GM23338 (cell line): Measurements from ENCODE around the gene ZDBF2. TPM values are rescaled to one million over a fixed set of nuclear protein-coding genes. Genes with fewer than 3 reads are reported as not detected.

ENCODE experiments used
- ATAC-seq: fragments of 200-7000 bp; cut with Tn5 transposase; 3 replicates; pipeline ENCODE4 v1.9.1; 2020
- DNase-seq: peaks from one replicate; pipeline ENCODE4 v3.0.0-alpha.2; 2015; ENCODE audit warnings: low spot score
- H2AFZ ChIP-seq: fragments of 200-600 bp; sonication (generic); 2 replicates; pipeline ENCODE4 v1.8.0; 2016; ENCODE audit warnings: antibody characterized with exemption, mild to moderate bottlenecking, moderate library complexity
- H3F3A ChIP-seq: fragments of 200-600 bp; sonication (generic); replicated peaks from 2 replicates; pipeline ENCODE4 v1.8.0; 2017; ENCODE audit warnings: antibody characterized with exemption, mixed run types, low read depth
- H3K27ac ChIP-seq: fragments of 200-600 bp; sonication (generic); 2 replicates; pipeline ENCODE4 v1.6.1; 2016; ENCODE audit warnings: low read depth
- H3K27me3 ChIP-seq: fragments of 200-600 bp; sonication (generic); 2 replicates; pipeline ENCODE4 v1.8.0; 2016; ENCODE audit warnings: mild to moderate bottlenecking, mixed run types, moderate library complexity; ENCODE audit not compliant: insufficient read depth
- H3K36me3 ChIP-seq: fragments of 200-600 bp; sonication (generic); 2 replicates; pipeline ENCODE4 v1.8.0; 2016; ENCODE audit warnings: mild to moderate bottlenecking; ENCODE audit not compliant: insufficient read depth
- H3K4me1 ChIP-seq: fragments of 200-600 bp; sonication (generic); 2 replicates; pipeline ENCODE4 v1.8.0; 2016; ENCODE audit warnings: mild to moderate bottlenecking, moderate library complexity; ENCODE audit not compliant: insufficient read depth
- H3K4me2 ChIP-seq: fragments of 200-600 bp; sonication (generic); 2 replicates; pipeline ENCODE4 v1.7.1; 2017; ENCODE audit warnings: mixed run types
- H3K4me3 ChIP-seq: fragments of 200-600 bp; sonication (generic); 2 replicates; pipeline ENCODE4 v1.6.1; 2016; ENCODE audit warnings: mixed run types
- H3K79me2 ChIP-seq: fragments of 200-600 bp; sonication (generic); replicated peaks from 2 replicates; pipeline ENCODE4 v1.8.0; 2017; ENCODE audit warnings: mild to moderate bottlenecking; ENCODE audit not compliant: insufficient read depth
- H3K9me2 ChIP-seq: fragments of 200-600 bp; sonication (generic); 2 replicates; pipeline ENCODE4 v1.8.0; 2017; ENCODE audit not compliant: insufficient read depth
- H4K20me1 ChIP-seq: fragments of 200-600 bp; sonication (generic); replicated peaks from 2 replicates; pipeline ENCODE4 v1.8.0; 2017; ENCODE audit warnings: mild to moderate bottlenecking; ENCODE audit not compliant: insufficient read depth
- H3K27ac Mint-ChIP-seq: 2 replicates; pipeline ENCODE4 v1.8.0; 2020; ENCODE audit warnings: inconsistent platforms, mild to moderate bottlenecking, moderate library complexity, mixed read lengths
- H3K27me3 Mint-ChIP-seq: 3 replicates; pipeline ENCODE4 v1.8.0; 2022; ENCODE audit warnings: low read depth, mild to moderate bottlenecking, moderate library complexity, mixed read lengths, inconsistent platforms; ENCODE audit not compliant: insufficient read depth, poor library complexity
- H3K36me3 Mint-ChIP-seq: 3 replicates; pipeline ENCODE4 v1.8.0; 2021; ENCODE audit warnings: low read depth, mild to moderate bottlenecking, inconsistent platforms, moderate library complexity, mixed read lengths
- H3K4me1 Mint-ChIP-seq: 3 replicates; pipeline ENCODE4 v1.8.0; 2020; ENCODE audit warnings: mild to moderate bottlenecking, inconsistent platforms, mixed read lengths
- H3K4me3 Mint-ChIP-seq: 3 replicates; pipeline ENCODE4 v1.8.0; 2021; ENCODE audit warnings: moderate library complexity, mild to moderate bottlenecking, inconsistent platforms, mixed read lengths
- H3K9me3 Mint-ChIP-seq: 3 replicates; pipeline ENCODE4 v1.8.0; 2020; ENCODE audit warnings: moderate library complexity, mild to moderate bottlenecking, inconsistent platforms, mixed read lengths
- JUNB ChIP-seq: IDR thresholded peaks from one replicate; pipeline ENCODE4 v1.6.1; 2016; ENCODE audit warnings: antibody characterized with exemption; ENCODE audit not compliant: unreplicated experiment
- POLR2AphosphoS5 ChIP-seq: IDR thresholded peaks from 2 replicates; pipeline ENCODE4 v1.6.1; 2016; ENCODE audit warnings: antibody characterized with exemption, low read depth
- ZNF331 ChIP-seq: fragments of 250-450 bp; sonication (Bioruptor Pico); IDR thresholded peaks from 2 replicates; pipeline ENCODE4 v1.5.0; 2020; ENCODE audit warnings: low read depth, mild to moderate bottlenecking, moderate library complexity
- polyA plus RNA-seq: library from polyadenylated mRNA; unstranded; fragments of >200 nt; fragmentation: Nextera tagmentation; extraction: Ambion mirVana; gene quantifications from 2 replicates; pipeline ENCODE4 v1.2.1, GENCODE V29; 2016
- total RNA-seq: library from RNA; depleted of rRNA; stranded (reverse); fragments of >200 nt; shearing (Covaris generic); gene quantifications from 2 replicates; pipeline ENCODE4 v1.2.3, GENCODE V29; 2014
- TF ChIP-seq, protein P1 (sequence below): fragments of 250-450 bp; sonication (Bioruptor Pico); IDR thresholded peaks from 2 replicates; pipeline ENCODE4 v1.5.0; 2020; ENCODE audit warnings: mild to moderate bottlenecking, moderate library complexity
- TF ChIP-seq, protein P2 (sequence below): IDR thresholded peaks from one replicate; pipeline ENCODE4 v1.6.1; 2018; ENCODE audit warnings: antibody characterized with exemption; ENCODE audit not compliant: unreplicated experiment
- TF ChIP-seq, protein P3 (sequence below), 2 experiments: fragments of 200-600 bp in 1 of 2; sonication (generic) in 1 of 2; conservative IDR thresholded peaks; 2 replicates each; pipeline versions ENCODE4 v1.5.1 to v1.6.1; 2016 to 2017; ENCODE audit warnings: antibody characterized with exemption in 2 of 2, low read depth in 2 of 2, mild to moderate bottlenecking in 2 of 2, moderate library complexity in 1 of 2

ZDBF2 gene
- total and polyA plus RNA-seq, 2 experiments from 2014 or later, result 7.6 to 41.1 TPM

DNA sequence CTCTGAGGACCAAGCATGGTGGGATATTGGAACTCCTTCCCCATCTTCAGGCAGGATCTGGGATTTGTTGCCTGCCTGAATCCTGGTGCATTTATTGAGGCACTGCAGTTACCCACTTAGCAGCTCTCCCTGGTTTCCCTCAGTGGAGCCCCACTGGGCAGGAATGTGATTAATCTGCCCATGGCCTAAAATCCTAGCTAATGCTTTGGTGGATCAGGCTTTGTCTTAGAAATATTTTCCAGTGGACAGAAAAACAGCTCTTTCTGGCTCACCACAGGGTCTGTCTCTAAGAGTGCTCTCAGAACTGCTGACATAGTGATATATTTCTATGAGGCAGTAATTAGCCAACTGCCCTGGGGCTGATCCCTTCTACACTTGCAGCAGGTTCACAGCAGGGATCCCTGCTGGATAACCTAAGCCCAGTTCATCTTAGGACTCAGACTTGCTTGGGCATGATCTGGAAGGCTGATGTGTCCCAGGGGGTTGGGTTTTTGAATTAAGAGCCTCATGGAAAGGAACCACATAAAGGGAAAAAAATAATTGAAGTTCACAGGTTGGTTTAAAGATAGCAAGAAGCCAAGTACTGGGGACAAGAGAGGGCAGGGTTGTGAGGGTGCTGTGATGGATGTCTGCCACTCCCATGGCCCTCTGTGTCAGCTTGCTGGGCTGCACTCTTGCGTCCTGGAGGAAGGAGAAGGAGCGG lies 44.3 kb upstream of the ZDBF2 start:
- no peak overlapping the region for H3K27ac ChIP-seq
- H3K4me3 Mint-ChIP-seq, result no peak overlapping the region
- no peaks in the 10 kb centered on the region for H3K79me2 ChIP-seq
- H3K4me1 ChIP-seq, result peaks cover 24% of the 10 kb centered on the region
- peak; percentile 64 for DNase-seq
- peak overlapping the region; percentile 38 for H3K27ac Mint-ChIP-seq
- peaks cover 6% of the 10 kb centered on the region for H3K27me3 Mint-ChIP-seq
- no peaks in the 10 kb centered on the region for H3K27me3 ChIP-seq
- H3F3A ChIP-seq, result no peaks in the 10 kb centered on the region
- H3K9me2 ChIP-seq, result no peaks in the 10 kb centered on the region
- no peak overlapping the region for H3K4me3 ChIP-seq
- H3K4me2 ChIP-seq, result 0 out of 2 replicates have a peak overlapping the region, but pooled peaks have one; percentile 49
- no peaks in the 10 kb centered on the region for H3K36me3 ChIP-seq
- no peaks in the 10 kb centered on the region for H3K9me3 Mint-ChIP-seq
- TF ChIP-seq JUNB (no peak), ZNF331 (CRISPR knock-in tag) (0 out of 2 replicates have a peak, but pooled peaks have one; percentile 2), POLR2AphosphoS5 (no peak)
- TF ChIP-seq, protein P1, sequence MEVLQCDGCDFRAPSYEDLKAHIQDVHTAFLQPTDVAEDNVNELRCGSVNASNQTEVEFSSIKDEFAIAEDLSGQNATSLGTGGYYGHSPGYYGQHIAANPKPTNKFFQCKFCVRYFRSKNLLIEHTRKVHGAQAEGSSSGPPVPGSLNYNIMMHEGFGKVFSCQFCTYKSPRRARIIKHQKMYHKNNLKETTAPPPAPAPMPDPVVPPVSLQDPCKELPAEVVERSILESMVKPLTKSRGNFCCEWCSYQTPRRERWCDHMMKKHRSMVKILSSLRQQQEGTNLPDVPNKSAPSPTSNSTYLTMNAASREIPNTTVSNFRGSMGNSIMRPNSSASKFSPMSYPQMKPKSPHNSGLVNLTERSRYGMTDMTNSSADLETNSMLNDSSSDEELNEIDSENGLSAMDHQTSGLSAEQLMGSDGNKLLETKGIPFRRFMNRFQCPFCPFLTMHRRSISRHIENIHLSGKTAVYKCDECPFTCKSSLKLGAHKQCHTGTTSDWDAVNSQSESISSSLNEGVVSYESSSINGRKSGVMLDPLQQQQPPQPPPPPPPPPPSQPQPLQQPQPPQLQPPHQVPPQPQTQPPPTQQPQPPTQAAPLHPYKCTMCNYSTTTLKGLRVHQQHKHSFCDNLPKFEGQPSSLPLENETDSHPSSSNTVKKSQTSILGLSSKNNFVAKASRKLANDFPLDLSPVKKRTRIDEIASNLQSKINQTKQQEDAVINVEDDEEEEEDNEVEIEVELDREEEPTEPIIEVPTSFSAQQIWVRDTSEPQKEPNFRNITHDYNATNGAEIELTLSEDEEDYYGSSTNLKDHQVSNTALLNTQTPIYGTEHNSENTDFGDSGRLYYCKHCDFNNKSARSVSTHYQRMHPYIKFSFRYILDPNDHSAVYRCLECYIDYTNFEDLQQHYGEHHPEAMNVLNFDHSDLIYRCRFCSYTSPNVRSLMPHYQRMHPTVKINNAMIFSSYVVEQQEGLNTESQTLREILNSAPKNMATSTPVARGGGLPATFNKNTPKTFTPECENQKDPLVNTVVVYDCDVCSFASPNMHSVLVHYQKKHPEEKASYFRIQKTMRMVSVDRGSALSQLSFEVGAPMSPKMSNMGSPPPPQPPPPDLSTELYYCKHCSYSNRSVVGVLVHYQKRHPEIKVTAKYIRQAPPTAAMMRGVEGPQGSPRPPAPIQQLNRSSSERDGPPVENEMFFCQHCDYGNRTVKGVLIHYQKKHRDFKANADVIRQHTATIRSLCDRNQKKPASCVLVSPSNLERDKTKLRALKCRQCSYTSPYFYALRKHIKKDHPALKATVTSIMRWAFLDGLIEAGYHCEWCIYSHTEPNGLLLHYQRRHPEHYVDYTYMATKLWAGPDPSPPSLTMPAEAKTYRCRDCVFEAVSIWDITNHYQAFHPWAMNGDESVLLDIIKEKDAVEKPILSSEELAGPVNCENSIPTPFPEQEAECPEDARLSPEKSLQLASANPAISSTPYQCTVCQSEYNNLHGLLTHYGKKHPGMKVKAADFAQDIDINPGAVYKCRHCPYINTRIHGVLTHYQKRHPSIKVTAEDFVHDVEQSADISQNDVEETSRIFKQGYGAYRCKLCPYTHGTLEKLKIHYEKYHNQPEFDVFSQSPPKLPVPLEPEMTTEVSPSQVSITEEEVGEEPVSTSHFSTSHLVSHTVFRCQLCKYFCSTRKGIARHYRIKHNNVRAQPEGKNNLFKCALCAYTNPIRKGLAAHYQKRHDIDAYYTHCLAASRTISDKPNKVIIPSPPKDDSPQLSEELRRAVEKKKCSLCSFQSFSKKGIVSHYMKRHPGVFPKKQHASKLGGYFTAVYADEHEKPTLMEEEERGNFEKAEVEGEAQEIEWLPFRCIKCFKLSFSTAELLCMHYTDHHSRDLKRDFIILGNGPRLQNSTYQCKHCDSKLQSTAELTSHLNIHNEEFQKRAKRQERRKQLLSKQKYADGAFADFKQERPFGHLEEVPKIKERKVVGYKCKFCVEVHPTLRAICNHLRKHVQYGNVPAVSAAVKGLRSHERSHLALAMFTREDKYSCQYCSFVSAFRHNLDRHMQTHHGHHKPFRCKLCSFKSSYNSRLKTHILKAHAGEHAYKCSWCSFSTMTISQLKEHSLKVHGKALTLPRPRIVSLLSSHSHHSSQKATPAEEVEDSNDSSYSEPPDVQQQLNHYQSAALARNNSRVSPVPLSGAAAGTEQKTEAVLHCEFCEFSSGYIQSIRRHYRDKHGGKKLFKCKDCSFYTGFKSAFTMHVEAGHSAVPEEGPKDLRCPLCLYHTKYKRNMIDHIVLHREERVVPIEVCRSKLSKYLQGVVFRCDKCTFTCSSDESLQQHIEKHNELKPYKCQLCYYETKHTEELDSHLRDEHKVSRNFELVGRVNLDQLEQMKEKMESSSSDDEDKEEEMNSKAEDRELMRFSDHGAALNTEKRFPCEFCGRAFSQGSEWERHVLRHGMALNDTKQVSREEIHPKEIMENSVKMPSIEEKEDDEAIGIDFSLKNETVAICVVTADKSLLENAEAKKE (CRISPR knock-in tag), result 0 out of 2 replicates have a peak, but pooled peaks have one; percentile 40
- TF ChIP-seq, protein P2, sequence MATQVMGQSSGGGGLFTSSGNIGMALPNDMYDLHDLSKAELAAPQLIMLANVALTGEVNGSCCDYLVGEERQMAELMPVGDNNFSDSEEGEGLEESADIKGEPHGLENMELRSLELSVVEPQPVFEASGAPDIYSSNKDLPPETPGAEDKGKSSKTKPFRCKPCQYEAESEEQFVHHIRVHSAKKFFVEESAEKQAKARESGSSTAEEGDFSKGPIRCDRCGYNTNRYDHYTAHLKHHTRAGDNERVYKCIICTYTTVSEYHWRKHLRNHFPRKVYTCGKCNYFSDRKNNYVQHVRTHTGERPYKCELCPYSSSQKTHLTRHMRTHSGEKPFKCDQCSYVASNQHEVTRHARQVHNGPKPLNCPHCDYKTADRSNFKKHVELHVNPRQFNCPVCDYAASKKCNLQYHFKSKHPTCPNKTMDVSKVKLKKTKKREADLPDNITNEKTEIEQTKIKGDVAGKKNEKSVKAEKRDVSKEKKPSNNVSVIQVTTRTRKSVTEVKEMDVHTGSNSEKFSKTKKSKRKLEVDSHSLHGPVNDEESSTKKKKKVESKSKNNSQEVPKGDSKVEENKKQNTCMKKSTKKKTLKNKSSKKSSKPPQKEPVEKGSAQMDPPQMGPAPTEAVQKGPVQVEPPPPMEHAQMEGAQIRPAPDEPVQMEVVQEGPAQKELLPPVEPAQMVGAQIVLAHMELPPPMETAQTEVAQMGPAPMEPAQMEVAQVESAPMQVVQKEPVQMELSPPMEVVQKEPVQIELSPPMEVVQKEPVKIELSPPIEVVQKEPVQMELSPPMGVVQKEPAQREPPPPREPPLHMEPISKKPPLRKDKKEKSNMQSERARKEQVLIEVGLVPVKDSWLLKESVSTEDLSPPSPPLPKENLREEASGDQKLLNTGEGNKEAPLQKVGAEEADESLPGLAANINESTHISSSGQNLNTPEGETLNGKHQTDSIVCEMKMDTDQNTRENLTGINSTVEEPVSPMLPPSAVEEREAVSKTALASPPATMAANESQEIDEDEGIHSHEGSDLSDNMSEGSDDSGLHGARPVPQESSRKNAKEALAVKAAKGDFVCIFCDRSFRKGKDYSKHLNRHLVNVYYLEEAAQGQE, result no peak
- TF ChIP-seq, protein P3, sequence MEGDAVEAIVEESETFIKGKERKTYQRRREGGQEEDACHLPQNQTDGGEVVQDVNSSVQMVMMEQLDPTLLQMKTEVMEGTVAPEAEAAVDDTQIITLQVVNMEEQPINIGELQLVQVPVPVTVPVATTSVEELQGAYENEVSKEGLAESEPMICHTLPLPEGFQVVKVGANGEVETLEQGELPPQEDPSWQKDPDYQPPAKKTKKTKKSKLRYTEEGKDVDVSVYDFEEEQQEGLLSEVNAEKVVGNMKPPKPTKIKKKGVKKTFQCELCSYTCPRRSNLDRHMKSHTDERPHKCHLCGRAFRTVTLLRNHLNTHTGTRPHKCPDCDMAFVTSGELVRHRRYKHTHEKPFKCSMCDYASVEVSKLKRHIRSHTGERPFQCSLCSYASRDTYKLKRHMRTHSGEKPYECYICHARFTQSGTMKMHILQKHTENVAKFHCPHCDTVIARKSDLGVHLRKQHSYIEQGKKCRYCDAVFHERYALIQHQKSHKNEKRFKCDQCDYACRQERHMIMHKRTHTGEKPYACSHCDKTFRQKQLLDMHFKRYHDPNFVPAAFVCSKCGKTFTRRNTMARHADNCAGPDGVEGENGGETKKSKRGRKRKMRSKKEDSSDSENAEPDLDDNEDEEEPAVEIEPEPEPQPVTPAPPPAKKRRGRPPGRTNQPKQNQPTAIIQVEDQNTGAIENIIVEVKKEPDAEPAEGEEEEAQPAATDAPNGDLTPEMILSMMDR (conservative IDR thresholded peaks at IDR 0.05; ENCODE audit: low read depth in 2 of 2), result peak; percentile 33 to 35
- H3K36me3 Mint-ChIP-seq, result no peaks in the 10 kb centered on the region
- peaks cover 26% of the 10 kb centered on the region for H3K4me1 Mint-ChIP-seq
- peak; percentile 90 for ATAC-seq
- H2AFZ ChIP-seq, result peak overlapping the region; percentile 8
- H4K20me1 ChIP-seq, result no peaks in the 10 kb centered on the region
